ENCODE measurements around the gene NLRP6.

DNA sequence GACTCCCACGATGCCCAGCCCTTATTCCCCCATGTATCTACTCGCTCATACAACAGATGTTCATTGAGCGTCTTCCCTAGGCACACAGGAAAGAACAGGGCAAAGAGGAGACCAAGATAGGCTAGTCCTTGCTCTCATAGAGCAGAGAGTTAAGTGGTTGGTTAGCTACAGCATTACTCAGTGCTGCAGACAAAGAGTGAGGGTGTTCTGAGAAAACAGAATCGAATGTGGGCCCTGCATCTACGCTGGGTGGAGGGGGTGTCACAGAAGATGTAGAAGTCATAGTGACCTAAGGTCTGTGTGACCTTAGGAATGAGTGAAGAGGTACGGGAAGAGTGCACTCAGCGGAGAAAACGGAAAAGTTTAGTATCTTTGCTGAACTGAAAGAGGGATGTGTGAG, 29.1 kb upstream of the NLRP6 start:
- TF ChIP-seq, protein P1, sequence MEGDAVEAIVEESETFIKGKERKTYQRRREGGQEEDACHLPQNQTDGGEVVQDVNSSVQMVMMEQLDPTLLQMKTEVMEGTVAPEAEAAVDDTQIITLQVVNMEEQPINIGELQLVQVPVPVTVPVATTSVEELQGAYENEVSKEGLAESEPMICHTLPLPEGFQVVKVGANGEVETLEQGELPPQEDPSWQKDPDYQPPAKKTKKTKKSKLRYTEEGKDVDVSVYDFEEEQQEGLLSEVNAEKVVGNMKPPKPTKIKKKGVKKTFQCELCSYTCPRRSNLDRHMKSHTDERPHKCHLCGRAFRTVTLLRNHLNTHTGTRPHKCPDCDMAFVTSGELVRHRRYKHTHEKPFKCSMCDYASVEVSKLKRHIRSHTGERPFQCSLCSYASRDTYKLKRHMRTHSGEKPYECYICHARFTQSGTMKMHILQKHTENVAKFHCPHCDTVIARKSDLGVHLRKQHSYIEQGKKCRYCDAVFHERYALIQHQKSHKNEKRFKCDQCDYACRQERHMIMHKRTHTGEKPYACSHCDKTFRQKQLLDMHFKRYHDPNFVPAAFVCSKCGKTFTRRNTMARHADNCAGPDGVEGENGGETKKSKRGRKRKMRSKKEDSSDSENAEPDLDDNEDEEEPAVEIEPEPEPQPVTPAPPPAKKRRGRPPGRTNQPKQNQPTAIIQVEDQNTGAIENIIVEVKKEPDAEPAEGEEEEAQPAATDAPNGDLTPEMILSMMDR (IDR thresholded peaks at IDR 0.05; ENCODE audit: low read depth, low read length, poor library complexity, severe bottlenecking), result no peak
- no peak for TF ChIP-seq EZH2phosphoT487 (IDR thresholded peaks at IDR 0.05; ENCODE audit: borderline replicate concordance, low read length)
